ENCODE data around the gene LMX1B. TPM values are rescaled to one million over a fixed set of nuclear protein-coding genes. Genes with fewer than 3 reads are reported as not detected.

LMX1B gene
- total RNA-seq, 1 experiment from 2014 or later: 0.55 TPM

DNA sequence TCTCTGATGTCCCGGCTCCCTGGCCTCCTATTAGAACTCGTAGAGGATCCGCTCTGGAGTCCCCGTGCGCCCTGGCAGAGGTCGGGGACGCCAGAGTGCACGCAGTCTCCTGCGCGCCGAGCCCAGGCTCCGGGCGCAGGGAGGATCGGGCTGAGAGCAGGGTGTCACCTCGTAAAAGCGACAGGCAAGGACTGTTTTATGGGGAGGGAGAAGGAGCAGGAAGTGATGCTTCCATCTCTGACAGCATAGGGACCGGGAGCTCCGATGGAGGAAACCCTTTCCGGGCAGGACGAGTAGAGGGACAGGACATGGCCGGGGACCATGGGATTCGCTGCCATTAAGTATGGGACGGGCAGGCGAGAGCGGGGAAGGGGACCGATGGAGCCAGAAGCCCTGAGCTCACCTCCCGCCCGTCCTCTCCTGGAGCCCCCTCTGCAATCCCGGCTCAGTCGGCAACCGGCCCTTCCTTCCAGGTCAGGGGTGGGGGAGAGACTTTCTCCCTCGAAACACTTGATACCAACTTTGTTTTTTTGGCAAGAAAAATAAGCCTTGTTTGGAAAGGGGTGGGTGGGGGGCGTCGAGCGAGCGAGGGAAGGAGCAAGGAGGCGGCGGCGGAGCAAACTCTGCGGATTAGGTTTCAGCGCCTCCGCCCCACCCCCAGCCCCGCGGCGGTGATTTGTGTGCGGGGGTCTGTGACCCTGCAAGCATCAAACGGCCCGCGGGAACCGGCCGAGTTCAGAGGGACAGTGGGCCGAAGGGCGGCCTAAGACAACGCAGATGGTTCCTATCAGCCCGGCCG, 12.6 kb downstream of the LMX1B start:
- Histone ChIP-seq H3K4me2 (ENCODE audit: low read length) (peak overlapping the region; percentile 63), H3F3A (ENCODE audit: low read length, unreplicated experiment) (no peaks in the 10 kb centered on the region), H3K4me3 (ENCODE audit: low read length) (peak overlapping the region; percentile 40; the same call in 1 of the 2 replicates), H3K9me2 (replicated peaks; ENCODE audit: low read length) (no peaks in the 10 kb centered on the region), H2AFZ (ENCODE audit: low read length) (no peak overlapping the region; the same call in 1 of the 2 replicates), H3K36me3 (ENCODE audit: low read depth, low read length) (no peaks in the 10 kb centered on the region), H3K9ac (ENCODE audit: low read length) (no peak overlapping the region), H3K27me3 (ENCODE audit: low read length) (peaks cover 28% of the 10 kb centered on the region), H4K20me1 (ENCODE audit: low read length) (no peaks in the 10 kb centered on the region), H3K4me1 (ENCODE audit: insufficient read depth, low read length) (no peaks in the 10 kb centered on the region), H3K27ac (ENCODE audit: low read length) (no peak overlapping the region), H3K79me2 (ENCODE audit: low read length) (no peaks in the 10 kb centered on the region), H3K9me3 (ENCODE audit: low read length) (no peaks in the 10 kb centered on the region)
- DNase-seq: no peak
- POLR2A ChIA-PET (ENCODE audit: unreplicated experiment): no interaction called here
- no TSS peak for BruUV-seq (replicated peaks)
- ATAC-seq: no peak
- intact Hi-C loops (cut with micrococcal nuclease): no loop called here
- CTCF ChIA-PET: no interaction called here
- no peak for TF ChIP-seq EZH2phosphoT487 (IDR thresholded peaks at IDR 0.05; ENCODE audit: borderline replicate concordance, low read length)
- no peak for TF ChIP-seq CTCF (conservative IDR thresholded peaks at IDR 0.05; ENCODE audit: low read depth, low read length)
- no peak for TF ChIP-seq EZH2 (IDR thresholded peaks at IDR 0.05; ENCODE audit: low read length, unreplicated experiment)

GRCh38 chr9:126626926-126627233, 13.2 kb downstream of the LMX1B start:
- no peak for DNase-seq
- Histone ChIP-seq H3F3A (ENCODE audit: low read length, unreplicated experiment) (no peaks in the 10 kb centered on the region), H3K27ac (ENCODE audit: low read length) (no peak overlapping the region), H3K9me3 (ENCODE audit: low read length) (no peaks in the 10 kb centered on the region), H3K9ac (ENCODE audit: low read length) (no peak overlapping the region), H3K4me3 (ENCODE audit: low read length) (no peak overlapping the region), H3K4me1 (ENCODE audit: insufficient read depth, low read length) (no peaks in the 10 kb centered on the region), H3K4me2 (ENCODE audit: low read length) (no peak overlapping the region), H4K20me1 (ENCODE audit: low read length) (no peaks in the 10 kb centered on the region), H3K27me3 (ENCODE audit: low read length) (peaks cover 28% of the 10 kb centered on the region), H3K36me3 (ENCODE audit: low read depth, low read length) (no peaks in the 10 kb centered on the region), H3K9me2 (replicated peaks; ENCODE audit: low read length) (no peaks in the 10 kb centered on the region), H2AFZ (ENCODE audit: low read length) (no peak overlapping the region), H3K79me2 (ENCODE audit: low read length) (no peaks in the 10 kb centered on the region)
- ATAC-seq: no peak
- TF ChIP-seq EZH2phosphoT487 (IDR thresholded peaks at IDR 0.05; ENCODE audit: borderline replicate concordance, low read length) (no peak), EZH2 (IDR thresholded peaks at IDR 0.05; ENCODE audit: low read length, unreplicated experiment) (no peak), CTCF (conservative IDR thresholded peaks at IDR 0.05; ENCODE audit: low read depth, low read length) (no peak)
- no TSS peak for BruUV-seq (replicated peaks)
- intact Hi-C loops (cut with micrococcal nuclease): no loop called here
- ChIA-PET POLR2A (ENCODE audit: unreplicated experiment) (no interaction called here), CTCF (no interaction called here)

DNA sequence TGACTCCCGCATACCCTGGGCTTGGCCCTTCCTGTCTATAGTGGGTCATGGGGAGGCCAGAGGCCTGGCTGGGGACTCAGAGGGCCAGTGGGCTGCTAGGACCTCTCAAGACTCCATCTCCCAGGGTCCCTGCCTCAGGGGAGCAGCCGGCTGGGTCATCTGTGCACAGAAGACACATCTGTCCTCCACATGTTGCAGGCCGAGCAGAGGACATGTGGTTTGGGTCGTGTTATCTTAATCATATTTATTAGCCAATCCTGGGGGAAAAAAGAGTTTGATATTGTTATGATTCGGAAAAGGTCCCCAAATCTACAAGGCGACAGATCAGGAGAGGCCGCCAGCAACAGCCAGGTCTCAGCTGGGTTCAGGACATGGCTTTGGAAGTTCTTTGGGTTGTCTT, 14.4 kb downstream of the LMX1B start:
- no peak overlapping the region for H3K27ac ChIP-seq (ENCODE audit: low read length)
- no peak for DNase-seq
- TF ChIP-seq EZH2 (IDR thresholded peaks at IDR 0.05; ENCODE audit: low read length, unreplicated experiment): no peak
- TF ChIP-seq EZH2phosphoT487 (IDR thresholded peaks at IDR 0.05; ENCODE audit: borderline replicate concordance, low read length): no peak
- no peak for TF ChIP-seq CTCF (conservative IDR thresholded peaks at IDR 0.05; ENCODE audit: low read depth, low read length)
- ChIA-PET POLR2A (ENCODE audit: unreplicated experiment) (no interaction called here), CTCF (no interaction called here)
- H2AFZ ChIP-seq (ENCODE audit: low read length): no peak overlapping the region
- no peak overlapping the region for H3K4me2 ChIP-seq (ENCODE audit: low read length)
- H3K27me3 ChIP-seq (ENCODE audit: low read length): peaks cover 28% of the 10 kb centered on the region
- no TSS peak for BruUV-seq (replicated peaks)
- no peak for ATAC-seq
- no peaks in the 10 kb centered on the region for H3K79me2 ChIP-seq (ENCODE audit: low read length)
- no peak overlapping the region for H3K9ac ChIP-seq (ENCODE audit: low read length)
- no peaks in the 10 kb centered on the region for H3K9me3 ChIP-seq (ENCODE audit: low read length)
- intact Hi-C loops (cut with micrococcal nuclease): no loop called here
- no peaks in the 10 kb centered on the region for H3K9me2 ChIP-seq (replicated peaks; ENCODE audit: low read length)
- no peaks in the 10 kb centered on the region for H3K36me3 ChIP-seq (ENCODE audit: low read depth, low read length)
- no peaks in the 10 kb centered on the region for H3K4me1 ChIP-seq (ENCODE audit: insufficient read depth, low read length)
- no peaks in the 10 kb centered on the region for H4K20me1 ChIP-seq (ENCODE audit: low read length)
- no peaks in the 10 kb centered on the region for H3F3A ChIP-seq (ENCODE audit: low read length, unreplicated experiment)
- H3K4me3 ChIP-seq (ENCODE audit: low read length): no peak overlapping the region
